Astrocyte (in vitro differentiated cells and primary cell): Measurements from ENCODE around the gene NSMF. TPM values are rescaled to one million over a fixed set of nuclear protein-coding genes. Genes with fewer than 3 reads are reported as not detected.

Experiments
- DNase-seq: peaks from one replicate; pipeline ENCODE4 v3.0.0-alpha.2; 2010; ENCODE audit warnings: low read depth
- FAIRE-seq: peaks from 2 replicates; lab custom pipeline; 2011; peaks lifted over from hg19 to GRCh38; lab: Jason Lieb, UNC
- H2AFZ ChIP-seq: 2 replicates; pipeline ENCODE4 v1.6.0; 2012; ENCODE audit warnings: low read depth, low read length, inconsistent platforms
- H3K27ac ChIP-seq: 2 replicates; pipeline ENCODE4 v1.5.1; 2011; ENCODE audit warnings: low read depth, low read length, inconsistent platforms
- H3K27me3 ChIP-seq: 2 replicates; pipeline ENCODE4 v1.6.0; 2011; ENCODE audit warnings: low read length, inconsistent platforms; ENCODE audit not compliant: insufficient read depth
- H3K36me3 ChIP-seq: 2 replicates; pipeline ENCODE4 v1.5.1; 2011; ENCODE audit warnings: low read length, inconsistent platforms; ENCODE audit not compliant: insufficient read depth
- H3K4me1 ChIP-seq: 2 replicates; pipeline ENCODE4 v1.5.1; 2011; ENCODE audit warnings: low read length, inconsistent platforms; ENCODE audit not compliant: insufficient read depth
- H3K4me2 ChIP-seq: 2 replicates; pipeline ENCODE4 v1.6.0; 2012; ENCODE audit warnings: low read length, inconsistent platforms
- H3K4me3 ChIP-seq: 2 replicates; pipeline ENCODE4 v1.5.1; 2011; ENCODE audit warnings: low read depth, mild to moderate bottlenecking, low read length, inconsistent platforms; ENCODE audit not compliant: insufficient read depth
- H3K79me2 ChIP-seq: 2 replicates; pipeline ENCODE4 v1.6.0; 2012; ENCODE audit warnings: mild to moderate bottlenecking, low read length, inconsistent platforms; ENCODE audit not compliant: insufficient read depth
- H3K9ac ChIP-seq: 2 replicates; pipeline ENCODE4 v1.6.0; 2012; ENCODE audit warnings: mild to moderate bottlenecking, low read length, inconsistent platforms
- H3K9me3 ChIP-seq: 2 replicates; pipeline ENCODE4 v1.5.1; 2012; ENCODE audit warnings: low read depth, mild to moderate bottlenecking, low read length, inconsistent platforms; ENCODE audit not compliant: insufficient read depth
- H4K20me1 ChIP-seq: 2 replicates; pipeline ENCODE4 v1.6.0; 2012; ENCODE audit warnings: low read length, inconsistent platforms; ENCODE audit not compliant: insufficient read depth
- H3K27ac Mint-ChIP-seq: one replicate; pipeline ENCODE4 v1.8.0; 2021; ENCODE audit warnings: mild to moderate bottlenecking, mixed read lengths; ENCODE audit not compliant: unreplicated experiment
- H3K27me3 Mint-ChIP-seq: one replicate; pipeline ENCODE4 v1.8.0; 2021; ENCODE audit warnings: low read depth, mixed read lengths; ENCODE audit not compliant: unreplicated experiment
- H3K36me3 Mint-ChIP-seq: one replicate; pipeline ENCODE4 v1.8.0; 2021; ENCODE audit warnings: low read depth, mixed read lengths; ENCODE audit not compliant: unreplicated experiment
- H3K4me1 Mint-ChIP-seq: one replicate; pipeline ENCODE4 v1.8.0; 2021; ENCODE audit warnings: low read depth, mixed read lengths; ENCODE audit not compliant: unreplicated experiment
- H3K4me3 Mint-ChIP-seq: one replicate; pipeline ENCODE4 v1.8.0; 2021; ENCODE audit warnings: mild to moderate bottlenecking, moderate library complexity, mixed read lengths; ENCODE audit not compliant: unreplicated experiment
- H3K9me3 Mint-ChIP-seq: one replicate; pipeline ENCODE4 v1.8.0; 2021; ENCODE audit warnings: mild to moderate bottlenecking, mixed read lengths; ENCODE audit not compliant: unreplicated experiment
- CTCF ChIP-seq: IDR thresholded peaks from 2 replicates; pipeline ENCODE4 v1.5.1; 2011; ENCODE audit warnings: low read depth, mild to moderate bottlenecking, inconsistent platforms, low read length, moderate library complexity; ENCODE audit not compliant: insufficient read depth
- EZH2 ChIP-seq: IDR thresholded peaks from 2 replicates; pipeline ENCODE4 v1.6.1; 2012; ENCODE audit warnings: mild to moderate bottlenecking, low read length, inconsistent platforms; ENCODE audit not compliant: insufficient read depth
- total RNA-seq: library from RNA; stranded (reverse); gene quantifications from 2 replicates; pipeline ENCODE4 v1.2.1, GENCODE V29; 2021

NSMF gene
- total RNA-seq, 1 donor from 2014 or later = 50.5 TPM

GRCh38 chr9:137500666-137501397 lies 41.7 kb upstream of the NSMF start:
- Histone ChIP-seq H3K27ac (no peak overlapping the region), H3K9ac (no peak overlapping the region), H3K4me3 (no peak overlapping the region), H4K20me1 (no peaks in the 10 kb centered on the region), H2AFZ (no peak overlapping the region), H3K27me3 (no peaks in the 10 kb centered on the region), H3K79me2 (no peaks in the 10 kb centered on the region), H3K36me3 (no peaks in the 10 kb centered on the region), H3K4me1 (no peaks in the 10 kb centered on the region), H3K9me3 (no peaks in the 10 kb centered on the region), H3K4me2 (no peak overlapping the region)
- DNase-seq (no peak), FAIRE-seq (no peak)
- no peak overlapping the region for H3K27ac Mint-ChIP-seq
- no peak overlapping the region for H3K4me3 Mint-ChIP-seq
- H3K4me1 Mint-ChIP-seq = no peaks in the 10 kb centered on the region
- no peak for TF ChIP-seq EZH2
- no peak for TF ChIP-seq CTCF
- peaks cover 21% of the 10 kb centered on the region for H3K9me3 Mint-ChIP-seq
- peaks cover 12% of the 10 kb centered on the region for H3K36me3 Mint-ChIP-seq
- peaks cover 9% of the 10 kb centered on the region for H3K27me3 Mint-ChIP-seq

DNA sequence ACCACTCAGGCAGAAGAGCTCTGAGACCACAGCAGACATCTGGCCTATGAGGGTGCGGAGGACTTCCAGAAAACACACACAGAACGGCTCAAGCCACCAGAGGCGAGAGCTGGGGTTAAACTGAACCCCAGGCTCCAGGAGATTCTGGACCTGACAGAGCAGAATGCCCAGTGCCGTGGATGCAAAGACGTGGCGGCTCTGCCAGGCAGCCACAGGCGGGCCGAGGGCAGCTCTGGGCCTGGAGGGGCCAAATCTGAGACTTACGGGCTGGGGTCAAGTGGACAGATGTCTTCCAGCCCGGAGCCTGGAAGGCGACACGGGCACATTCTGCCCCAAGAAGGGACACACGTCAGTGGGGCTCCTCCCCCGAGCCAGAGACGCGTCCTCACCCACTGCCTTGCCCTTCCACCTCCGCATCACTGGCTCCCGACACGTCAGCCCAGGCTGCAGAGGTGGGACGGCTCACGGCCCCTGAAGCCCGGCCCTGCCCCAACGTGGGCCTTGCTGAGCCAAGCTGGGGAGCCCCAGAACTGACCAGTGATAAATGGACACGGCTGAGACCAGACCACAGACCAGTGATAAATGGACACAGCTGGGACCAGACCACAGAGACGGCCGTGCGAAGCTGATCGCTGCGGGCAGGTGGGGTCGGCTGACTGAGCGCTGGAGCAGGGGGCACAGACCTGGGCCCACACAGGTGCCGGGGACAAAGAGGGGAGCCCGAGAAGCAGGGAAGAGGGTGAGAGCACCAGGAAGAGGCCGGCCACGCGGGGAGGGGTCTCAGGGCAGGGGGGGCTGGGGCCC lies 40.9 kb upstream of the NSMF start:
- peaks cover 21% of the 10 kb centered on the region for H3K9me3 Mint-ChIP-seq
- Histone ChIP-seq H3K4me2 (no peak overlapping the region), H3K4me3 (no peak overlapping the region), H3K9me3 (no peaks in the 10 kb centered on the region), H2AFZ (no peak overlapping the region), H3K9ac (no peak overlapping the region), H3K36me3 (no peaks in the 10 kb centered on the region), H3K27me3 (no peaks in the 10 kb centered on the region), H3K4me1 (no peaks in the 10 kb centered on the region), H3K79me2 (no peaks in the 10 kb centered on the region), H4K20me1 (no peaks in the 10 kb centered on the region), H3K27ac (no peak overlapping the region)
- H3K36me3 Mint-ChIP-seq = peaks cover 12% of the 10 kb centered on the region
- FAIRE-seq = no peak
- no peaks in the 10 kb centered on the region for H3K4me1 Mint-ChIP-seq
- H3K4me3 Mint-ChIP-seq = no peak overlapping the region
- DNase-seq = no peak
- no peak for TF ChIP-seq EZH2
- TF ChIP-seq CTCF = no peak
- peaks cover 9% of the 10 kb centered on the region for H3K27me3 Mint-ChIP-seq
- H3K27ac Mint-ChIP-seq = no peak overlapping the region

DNA sequence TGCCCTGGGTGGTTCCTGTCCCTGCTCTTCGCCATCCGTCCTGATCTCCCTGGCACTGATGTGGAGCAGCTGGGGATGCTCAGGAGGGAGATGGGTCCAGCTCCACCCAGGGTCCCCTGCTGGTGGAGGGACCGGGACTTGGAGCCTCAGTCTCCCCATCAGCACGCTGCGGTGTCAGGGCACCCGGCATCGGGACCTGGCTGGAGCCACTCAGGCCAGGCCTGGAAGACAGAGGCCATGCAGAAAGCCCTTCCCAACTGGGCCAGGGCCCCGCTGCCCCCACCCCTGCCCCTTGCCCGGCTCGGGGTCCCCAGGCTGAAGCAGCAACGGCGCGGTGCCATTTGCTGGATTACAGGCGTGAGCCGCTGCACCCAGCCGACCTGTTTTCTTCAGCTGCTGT lies 40.3 kb upstream of the NSMF start:
- Histone ChIP-seq H3K4me3 (no peak overlapping the region), H3K4me1 (no peaks in the 10 kb centered on the region), H3K4me2 (no peak overlapping the region), H3K79me2 (no peaks in the 10 kb centered on the region), H3K9me3 (no peaks in the 10 kb centered on the region), H3K27me3 (no peaks in the 10 kb centered on the region), H3K27ac (no peak overlapping the region), H2AFZ (no peak overlapping the region), H3K9ac (no peak overlapping the region), H3K36me3 (no peaks in the 10 kb centered on the region), H4K20me1 (no peaks in the 10 kb centered on the region)
- H3K27me3 Mint-ChIP-seq = peaks cover 9% of the 10 kb centered on the region
- FAIRE-seq (no peak), DNase-seq (no peak)
- no peak overlapping the region for H3K4me3 Mint-ChIP-seq
- no peaks in the 10 kb centered on the region for H3K4me1 Mint-ChIP-seq
- H3K36me3 Mint-ChIP-seq = peaks cover 11% of the 10 kb centered on the region
- peaks cover 16% of the 10 kb centered on the region for H3K9me3 Mint-ChIP-seq
- H3K27ac Mint-ChIP-seq = no peak overlapping the region
- no peak for TF ChIP-seq CTCF
- no peak for TF ChIP-seq EZH2
